Astrocyte (in vitro differentiated cells and primary cell): ENCODE results near the gene HAUS8.

Experiments used
- CTCF ChIP-seq: IDR thresholded peaks from 2 replicates; pipeline ENCODE4 v1.5.1; 2011; ENCODE audit warnings: low read depth, mild to moderate bottlenecking, inconsistent platforms, low read length, moderate library complexity; ENCODE audit not compliant: insufficient read depth
- EZH2 ChIP-seq: IDR thresholded peaks from 2 replicates; pipeline ENCODE4 v1.6.1; 2012; ENCODE audit warnings: mild to moderate bottlenecking, low read length, inconsistent platforms; ENCODE audit not compliant: insufficient read depth

- TF ChIP-seq CTCF (no peak), EZH2 (no peak)
Measured at GRCh38 chr19:17061205-17061604, 14.0 kb downstream of the HAUS8 start.
